ENCODE results near the gene TRAPPC10.

Gene TRAPPC10, protein sequence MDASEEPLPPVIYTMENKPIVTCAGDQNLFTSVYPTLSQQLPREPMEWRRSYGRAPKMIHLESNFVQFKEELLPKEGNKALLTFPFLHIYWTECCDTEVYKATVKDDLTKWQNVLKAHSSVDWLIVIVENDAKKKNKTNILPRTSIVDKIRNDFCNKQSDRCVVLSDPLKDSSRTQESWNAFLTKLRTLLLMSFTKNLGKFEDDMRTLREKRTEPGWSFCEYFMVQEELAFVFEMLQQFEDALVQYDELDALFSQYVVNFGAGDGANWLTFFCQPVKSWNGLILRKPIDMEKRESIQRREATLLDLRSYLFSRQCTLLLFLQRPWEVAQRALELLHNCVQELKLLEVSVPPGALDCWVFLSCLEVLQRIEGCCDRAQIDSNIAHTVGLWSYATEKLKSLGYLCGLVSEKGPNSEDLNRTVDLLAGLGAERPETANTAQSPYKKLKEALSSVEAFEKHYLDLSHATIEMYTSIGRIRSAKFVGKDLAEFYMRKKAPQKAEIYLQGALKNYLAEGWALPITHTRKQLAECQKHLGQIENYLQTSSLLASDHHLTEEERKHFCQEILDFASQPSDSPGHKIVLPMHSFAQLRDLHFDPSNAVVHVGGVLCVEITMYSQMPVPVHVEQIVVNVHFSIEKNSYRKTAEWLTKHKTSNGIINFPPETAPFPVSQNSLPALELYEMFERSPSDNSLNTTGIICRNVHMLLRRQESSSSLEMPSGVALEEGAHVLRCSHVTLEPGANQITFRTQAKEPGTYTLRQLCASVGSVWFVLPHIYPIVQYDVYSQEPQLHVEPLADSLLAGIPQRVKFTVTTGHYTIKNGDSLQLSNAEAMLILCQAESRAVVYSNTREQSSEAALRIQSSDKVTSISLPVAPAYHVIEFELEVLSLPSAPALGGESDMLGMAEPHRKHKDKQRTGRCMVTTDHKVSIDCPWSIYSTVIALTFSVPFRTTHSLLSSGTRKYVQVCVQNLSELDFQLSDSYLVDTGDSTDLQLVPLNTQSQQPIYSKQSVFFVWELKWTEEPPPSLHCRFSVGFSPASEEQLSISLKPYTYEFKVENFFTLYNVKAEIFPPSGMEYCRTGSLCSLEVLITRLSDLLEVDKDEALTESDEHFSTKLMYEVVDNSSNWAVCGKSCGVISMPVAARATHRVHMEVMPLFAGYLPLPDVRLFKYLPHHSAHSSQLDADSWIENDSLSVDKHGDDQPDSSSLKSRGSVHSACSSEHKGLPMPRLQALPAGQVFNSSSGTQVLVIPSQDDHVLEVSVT

DNA sequence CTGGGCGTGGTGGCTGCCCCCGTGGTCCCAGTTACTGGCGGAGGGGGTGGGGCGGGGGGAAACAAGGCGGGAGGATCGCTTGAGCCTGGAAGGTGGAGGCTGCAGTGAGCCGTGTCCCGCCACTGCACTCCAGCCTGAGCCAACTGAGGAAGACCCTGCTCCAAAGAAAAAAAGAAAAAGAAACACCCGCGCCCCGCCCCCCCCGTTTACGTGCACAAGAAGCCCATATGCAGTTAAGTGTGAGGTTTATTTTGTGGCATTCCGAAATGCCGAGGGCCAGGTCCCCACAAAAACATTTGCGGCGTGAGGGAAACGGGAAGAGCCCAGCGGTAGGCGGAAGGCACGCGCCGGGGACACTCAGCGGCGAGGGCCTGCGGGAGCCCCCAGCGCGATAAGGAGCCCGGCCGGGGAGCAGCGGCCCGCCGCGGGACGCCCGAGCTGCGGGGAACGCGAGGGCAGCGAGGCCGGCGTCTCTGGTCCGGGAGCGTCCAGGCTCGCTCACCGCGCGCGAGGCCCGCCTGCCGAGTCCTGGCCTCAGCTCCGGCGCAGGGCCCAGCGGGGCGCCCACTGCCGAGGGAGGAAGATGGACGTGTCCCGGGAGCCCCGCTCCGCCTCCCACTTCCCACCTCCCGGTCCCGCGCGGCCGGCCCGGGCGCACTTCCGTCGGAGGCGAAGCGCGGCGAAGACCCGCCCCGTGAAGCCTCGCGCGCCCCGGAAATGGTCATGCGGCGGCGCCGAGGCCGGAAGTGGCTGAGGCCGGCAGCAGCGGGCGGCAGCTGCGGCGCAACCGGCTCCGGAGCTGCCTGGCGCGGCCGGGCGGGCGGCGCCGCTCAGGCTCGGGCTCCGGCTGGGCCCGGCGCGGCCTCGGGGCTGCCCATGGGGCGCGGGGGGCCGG lies at the start of gene TRAPPC10:
Gene TRAPPC10 (plus strand): TSS at position 731 of the 895 bp plus-strand sequence. CDS start 185 bp downstream, outside the sequence.
- DNase-seq (ENCODE audit: low read depth in 2 of 2), result peak; percentile 39 to 75

DNA sequence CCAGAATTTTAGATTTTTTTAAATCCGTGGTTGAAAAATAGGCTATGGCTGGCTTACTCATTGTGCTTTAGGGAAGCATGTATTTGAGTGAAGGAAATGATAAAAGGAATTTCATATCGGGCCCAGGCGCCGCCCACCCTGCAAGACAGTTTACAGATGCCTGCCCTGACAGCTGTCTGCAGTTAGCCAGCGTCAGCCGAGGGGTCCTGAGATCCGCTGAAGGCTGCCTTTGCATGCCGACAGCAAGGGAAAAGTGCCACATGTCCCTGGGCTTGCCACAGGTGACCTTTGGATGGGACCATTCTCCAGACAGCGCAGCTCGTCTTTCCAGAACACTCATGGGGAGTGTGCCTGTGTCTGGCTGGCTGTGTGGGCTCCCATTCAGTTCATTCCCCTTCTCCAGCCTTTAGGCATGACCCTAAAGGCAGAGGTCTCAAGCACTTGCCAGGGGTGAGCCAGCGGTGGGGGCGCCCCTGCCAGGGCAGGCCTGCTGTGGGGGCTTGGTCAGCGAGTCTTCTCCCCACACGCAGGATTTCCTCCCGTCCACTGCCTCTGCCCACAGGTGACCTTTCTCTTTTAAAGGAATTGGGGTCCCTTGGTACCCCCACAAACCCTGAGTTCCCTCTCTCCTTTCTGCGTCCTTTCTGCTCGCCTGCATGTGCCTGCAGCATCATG lies 46.1 kb upstream of the TRAPPC10 start:
- no peak for DNase-seq (ENCODE audit: low read depth in 2 of 2)

DNA sequence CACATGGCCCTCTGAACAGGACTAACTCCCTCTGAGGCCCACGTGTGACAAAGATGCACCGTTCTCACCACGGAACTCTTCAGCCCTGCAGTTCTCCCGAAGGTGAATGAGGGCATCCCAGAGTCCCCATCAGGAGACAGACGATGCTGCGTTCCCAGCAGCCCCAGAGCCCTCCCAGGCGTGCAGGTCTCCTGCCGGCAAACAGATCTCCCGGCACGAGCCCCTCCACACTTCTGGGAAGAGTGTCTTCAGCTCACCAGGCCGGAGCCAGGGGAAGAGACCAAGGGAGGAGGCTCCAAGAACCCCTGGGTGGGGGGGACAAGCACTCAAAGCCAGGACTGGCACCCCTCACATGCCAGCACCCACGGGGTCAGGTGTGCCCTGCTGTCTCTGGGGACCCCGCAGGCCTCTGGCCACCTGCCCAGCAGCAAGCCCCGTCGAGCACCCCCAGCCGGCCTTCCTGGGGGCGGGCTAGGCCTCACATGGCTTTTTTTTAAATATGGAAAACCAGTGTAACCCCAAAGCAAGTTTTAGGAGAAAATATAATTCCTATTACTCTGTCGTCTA lies 45.1 kb upstream of the TRAPPC10 start:
- DNase-seq (ENCODE audit: low read depth in 2 of 2), result no peak

DNA sequence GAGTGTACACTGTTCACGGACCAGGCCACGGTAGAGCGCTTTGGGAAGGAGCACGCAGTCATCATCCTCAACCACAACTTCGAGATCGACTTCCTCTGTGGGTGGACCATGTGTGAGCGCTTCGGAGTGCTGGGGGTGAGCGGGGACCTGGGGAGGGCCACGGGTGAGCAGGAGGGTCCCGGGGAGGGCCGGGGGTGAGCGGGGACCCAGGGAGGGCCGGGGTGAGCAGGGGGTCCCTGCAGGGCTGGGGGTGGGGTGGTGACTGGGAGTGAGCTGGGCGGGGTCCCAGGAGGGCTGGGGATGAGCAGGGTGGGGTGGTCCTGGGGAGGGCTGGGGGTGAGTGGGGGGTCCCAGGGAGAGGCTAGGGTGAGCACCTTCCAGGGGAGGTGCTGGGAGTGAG lies 44.1 kb upstream of the TRAPPC10 start:
- no peak for DNase-seq (ENCODE audit: low read depth in 2 of 2)

DNA sequence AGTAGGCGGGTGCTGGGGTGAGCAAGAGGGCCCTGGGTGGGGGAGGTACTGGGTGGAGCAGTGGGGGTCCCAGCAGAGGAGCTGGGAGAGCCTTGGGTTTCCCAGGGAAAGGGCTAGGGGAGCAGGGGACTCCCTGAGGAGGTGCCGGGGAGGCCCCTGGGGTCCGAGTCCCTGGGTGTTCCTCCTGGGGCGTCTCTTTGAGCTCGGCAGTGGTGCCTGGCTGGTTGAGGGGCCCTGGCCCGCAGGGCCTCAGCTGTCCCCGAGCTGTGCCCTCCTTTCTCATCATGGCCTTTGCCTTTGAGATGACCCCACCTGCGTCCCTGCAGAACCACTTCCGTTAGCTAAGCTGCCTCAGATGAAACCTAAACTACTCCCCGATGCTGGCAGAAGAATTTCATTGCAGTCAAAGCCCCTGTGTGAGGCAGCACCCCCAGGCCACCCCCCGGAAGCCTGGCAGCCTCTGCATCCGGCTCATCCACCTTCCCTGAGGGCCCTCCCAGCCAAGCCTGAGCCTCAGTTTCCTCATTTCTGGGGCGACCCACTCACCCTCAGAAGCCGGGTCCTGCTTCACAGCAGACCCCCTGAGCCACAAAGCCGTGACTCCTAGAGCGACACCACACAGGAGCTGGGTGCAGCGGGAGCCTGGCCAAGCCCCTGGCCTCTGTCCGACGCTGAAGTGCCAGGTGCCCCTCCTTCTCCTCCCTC lies 43.5 kb upstream of the TRAPPC10 start:
- DNase-seq (ENCODE audit: low read depth in 2 of 2), result no peak

DNA sequence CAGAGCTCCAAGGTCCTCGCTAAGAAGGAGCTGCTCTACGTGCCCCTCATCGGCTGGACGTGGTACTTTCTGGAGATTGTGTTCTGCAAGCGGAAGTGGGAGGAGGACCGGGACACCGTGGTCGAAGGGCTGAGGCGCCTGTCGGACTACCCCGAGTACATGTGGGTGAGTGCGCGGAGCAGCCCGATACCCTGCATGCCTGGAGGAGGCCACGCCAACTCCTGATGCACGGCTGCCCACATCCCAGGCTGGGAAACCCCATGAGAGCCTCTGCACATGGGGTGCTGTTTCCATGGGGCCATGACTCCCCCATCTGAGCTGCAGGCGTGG lies 43.0 kb upstream of the TRAPPC10 start:
- DNase-seq (ENCODE audit: low read depth in 2 of 2), result no peak

DNA sequence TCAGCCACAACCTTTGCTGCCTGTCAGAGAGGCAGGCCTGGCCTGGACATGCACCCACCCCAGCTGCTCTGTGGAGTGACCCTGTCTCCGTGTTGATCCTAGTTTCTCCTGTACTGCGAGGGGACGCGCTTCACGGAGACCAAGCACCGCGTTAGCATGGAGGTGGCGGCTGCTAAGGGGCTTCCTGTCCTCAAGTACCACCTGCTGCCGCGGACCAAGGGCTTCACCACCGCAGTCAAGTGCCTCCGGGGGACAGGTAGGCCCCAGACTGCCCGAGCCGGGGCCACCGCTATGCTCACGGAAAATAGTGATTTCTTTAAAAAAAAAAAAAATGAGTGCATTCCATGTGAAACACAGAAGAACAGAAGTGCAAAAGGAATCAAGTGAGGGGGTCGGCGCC lies 41.6 kb upstream of the TRAPPC10 start:
- DNase-seq (ENCODE audit: low read depth in 2 of 2), result no peak

DNA sequence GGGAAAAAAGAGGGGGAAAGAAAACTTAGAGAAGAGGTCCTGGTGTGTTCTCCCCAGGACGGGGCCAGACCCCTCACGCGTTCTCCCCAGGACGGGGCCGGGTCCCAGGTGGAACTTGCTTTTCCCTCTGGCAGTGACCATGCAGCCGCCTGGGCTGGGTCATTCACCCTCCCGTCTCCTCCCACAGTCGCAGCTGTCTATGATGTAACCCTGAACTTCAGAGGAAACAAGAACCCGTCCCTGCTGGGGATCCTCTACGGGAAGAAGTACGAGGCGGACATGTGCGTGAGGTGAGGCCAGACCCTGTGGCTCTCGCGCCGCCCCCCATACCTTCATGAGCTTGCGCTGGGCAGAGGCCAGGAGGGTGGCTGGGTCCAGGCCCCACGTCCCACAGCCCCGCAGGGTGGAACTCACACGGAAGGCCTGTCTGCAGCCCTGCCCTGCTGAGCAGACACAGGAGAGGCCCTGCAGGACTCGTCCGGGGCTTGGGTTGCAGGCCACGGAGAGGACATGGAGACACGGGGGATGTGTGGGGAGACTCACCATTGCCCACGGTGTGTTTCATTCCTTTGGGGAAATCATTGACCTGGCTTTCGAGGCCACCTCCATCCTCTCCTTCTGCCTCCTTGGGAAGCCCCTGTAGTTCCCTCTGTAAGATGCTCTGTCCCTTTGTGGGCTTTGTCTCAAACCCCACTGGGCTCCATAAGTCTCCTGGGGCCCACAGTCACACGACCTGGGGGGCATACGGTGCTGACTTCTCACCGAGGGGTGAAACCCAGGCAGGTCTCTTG lies 40.7 kb upstream of the TRAPPC10 start:
- DNase-seq (ENCODE audit: low read depth in 2 of 2), result no peak

DNA sequence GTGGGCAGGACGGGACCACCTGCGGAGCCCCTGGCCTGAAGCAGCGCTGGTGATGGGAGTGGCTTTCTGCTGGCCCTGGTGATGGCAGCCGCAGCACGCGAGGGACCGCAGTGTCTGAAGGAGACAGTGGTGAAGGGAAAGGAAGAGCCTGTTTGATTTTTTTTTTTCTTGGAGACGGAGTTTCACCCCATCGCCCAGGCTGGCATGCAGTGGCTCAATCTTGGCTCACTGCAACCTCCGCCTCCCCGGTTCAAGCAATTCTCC lies 40.2 kb upstream of the TRAPPC10 start:
- DNase-seq (ENCODE audit: low read depth in 2 of 2), result no peak

DNA sequence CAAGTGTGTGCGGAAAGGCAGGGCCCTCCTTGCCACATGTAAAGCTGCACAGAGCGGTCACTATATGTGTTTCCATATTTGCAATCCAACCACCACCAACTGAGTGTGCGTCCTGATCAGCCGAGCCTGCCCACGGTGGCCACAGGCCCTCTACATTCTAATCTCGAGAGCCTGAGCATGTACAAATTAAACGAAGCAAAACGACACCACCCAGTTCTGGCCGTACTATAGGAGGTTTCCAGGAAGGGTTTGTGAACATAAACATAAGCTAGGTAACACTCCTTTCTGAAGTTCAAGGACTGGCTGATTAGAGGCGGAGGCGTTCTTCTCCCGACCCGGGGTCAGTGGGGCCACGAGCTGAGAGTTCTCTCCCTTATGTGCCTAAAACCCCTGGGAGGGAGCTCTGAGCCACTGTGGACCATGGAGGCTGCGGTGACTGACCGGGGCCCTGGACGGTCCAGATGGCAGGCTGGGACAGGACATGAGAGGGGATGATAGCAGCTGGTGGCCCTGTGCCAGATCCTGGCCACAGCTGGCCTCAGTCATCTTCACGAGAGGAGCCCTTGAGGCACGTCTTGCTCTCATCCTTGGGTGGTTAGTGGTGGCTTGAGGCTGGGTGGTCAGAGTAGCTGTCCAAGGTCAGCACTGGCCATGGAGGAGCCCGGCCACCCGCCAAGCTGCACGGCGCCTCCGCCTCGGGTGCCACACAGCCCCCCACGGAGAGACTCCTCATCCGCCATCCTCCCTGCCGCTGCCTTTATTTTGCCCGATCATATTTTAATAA lies 39.1 kb upstream of the TRAPPC10 start:
- DNase-seq (ENCODE audit: low read depth in 2 of 2), result no peak

DNA sequence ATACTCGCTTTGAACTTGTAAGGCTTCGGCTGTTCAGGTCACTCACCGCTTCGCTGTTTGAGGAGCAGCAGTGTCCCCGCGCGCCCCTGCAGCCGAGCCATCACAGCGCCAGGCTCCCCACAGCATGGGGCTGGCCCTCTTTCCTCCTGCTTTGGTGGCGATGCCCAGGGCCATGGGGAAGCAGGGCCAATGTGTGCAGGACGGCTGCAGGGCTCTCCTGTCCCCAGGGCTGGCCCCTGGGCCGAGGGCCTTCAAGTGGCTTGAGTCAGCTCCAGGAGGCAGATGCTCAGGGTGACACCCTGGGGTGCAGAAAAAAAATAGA lies 38.5 kb upstream of the TRAPPC10 start:
- no peak for DNase-seq (ENCODE audit: low read depth in 2 of 2)

DNA sequence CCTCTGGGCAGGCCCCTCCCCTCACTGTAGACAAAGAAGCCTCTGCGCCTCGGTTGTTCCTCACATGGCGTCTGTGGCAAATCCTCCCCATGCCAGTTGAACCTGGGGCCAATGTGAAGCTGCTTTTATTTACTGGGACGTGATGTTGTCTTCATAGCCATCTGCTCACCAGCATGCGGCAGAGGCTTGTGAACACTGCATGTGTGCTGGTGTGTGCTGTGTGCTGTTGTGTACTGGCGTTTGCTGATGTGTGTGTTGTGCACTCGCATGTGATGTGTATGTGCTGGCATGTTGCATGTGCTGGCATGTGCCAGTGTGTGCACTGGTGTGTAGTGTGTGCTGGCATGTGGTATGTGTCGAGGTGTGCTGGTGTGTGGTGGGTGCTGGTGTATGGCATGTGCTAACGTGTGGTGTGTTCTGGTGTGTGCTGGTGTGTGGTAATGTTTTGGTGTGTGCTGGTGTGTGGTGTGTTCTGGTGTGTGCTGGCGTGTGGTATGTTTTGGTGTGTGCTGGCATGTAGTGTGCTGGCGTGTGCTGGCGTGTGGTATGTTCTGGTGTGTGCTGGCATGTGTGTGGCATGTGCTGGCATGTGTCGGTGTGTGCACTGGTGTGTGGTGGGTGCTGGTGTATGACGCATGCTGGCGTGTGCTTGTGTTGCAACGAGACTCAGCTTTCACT lies 37.2 kb upstream of the TRAPPC10 start:
- no peak for DNase-seq (ENCODE audit: low read depth in 2 of 2)

DNA sequence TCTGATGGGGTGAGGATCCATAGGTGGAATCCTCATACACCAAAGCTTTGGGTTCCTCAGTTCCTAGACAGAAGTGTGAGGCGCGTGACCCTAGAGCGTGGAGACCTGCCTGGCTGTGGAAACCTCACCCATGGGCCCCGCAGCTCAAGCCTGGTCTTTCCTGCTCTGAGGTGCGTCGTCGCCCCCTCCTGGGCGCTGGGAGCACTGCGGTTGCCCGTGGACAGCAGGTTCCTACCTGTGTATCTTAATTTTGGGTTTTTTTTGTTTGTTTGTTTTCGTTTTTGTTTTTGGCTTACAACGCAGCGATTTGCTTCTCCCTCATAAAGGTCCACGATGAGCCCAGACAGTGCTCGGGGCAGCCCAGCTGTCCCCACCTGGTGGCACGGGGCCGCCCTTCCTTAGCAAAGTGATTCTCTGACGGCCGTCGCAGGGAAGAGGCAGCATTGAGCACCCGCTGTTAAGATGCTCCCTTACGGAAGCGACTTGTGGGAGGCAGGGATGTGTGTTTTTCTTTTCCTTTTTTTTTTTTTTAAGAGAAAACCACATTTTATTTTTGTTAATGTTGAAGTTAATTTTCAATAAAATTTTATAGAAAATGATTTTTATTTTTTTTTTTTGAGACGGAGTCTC lies 36.5 kb upstream of the TRAPPC10 start:
- DNase-seq (ENCODE audit: low read depth in 2 of 2), result peak; percentile 62 to 67

DNA sequence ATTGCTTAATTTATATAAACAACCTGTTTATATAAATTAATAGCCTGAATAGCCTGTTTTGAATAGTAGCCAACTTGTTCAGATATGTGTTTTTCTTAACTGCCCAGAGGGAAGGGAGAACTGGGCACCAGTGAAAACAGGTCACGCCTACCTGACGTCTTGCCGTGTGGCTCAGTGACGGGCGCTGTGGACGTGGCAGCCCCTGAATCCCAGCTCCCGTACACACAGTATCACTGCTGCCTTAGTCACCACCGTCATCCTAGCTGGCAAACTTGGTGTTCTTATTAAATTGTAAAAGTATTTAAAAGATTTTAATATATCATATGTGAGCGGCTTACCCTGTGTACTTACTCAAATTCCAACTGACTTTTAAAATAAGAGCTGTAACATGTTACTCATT lies 35.4 kb upstream of the TRAPPC10 start:
- DNase-seq (ENCODE audit: low read depth in 2 of 2), result no peak

DNA sequence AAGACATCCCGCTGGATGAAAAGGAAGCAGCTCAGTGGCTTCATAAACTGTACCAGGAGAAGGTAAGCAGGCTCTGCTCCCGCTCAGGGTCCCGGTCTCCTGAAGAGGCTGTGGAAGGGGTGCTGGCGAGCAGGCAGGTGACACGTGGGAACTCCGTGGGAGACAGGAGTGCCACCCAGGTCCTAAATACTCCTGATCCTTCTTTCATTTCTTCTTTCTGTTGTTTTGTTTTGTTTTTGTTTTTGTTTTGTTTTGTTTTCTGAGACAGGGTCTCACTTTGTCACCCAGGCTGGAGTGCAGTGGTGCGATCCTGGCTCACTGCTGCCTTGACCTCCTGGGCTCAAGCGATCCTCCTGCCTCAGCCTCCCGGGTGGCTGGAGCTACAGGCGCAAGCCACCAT lies 34.0 kb upstream of the TRAPPC10 start:
- DNase-seq (ENCODE audit: low read depth in 2 of 2), result no peak

DNA sequence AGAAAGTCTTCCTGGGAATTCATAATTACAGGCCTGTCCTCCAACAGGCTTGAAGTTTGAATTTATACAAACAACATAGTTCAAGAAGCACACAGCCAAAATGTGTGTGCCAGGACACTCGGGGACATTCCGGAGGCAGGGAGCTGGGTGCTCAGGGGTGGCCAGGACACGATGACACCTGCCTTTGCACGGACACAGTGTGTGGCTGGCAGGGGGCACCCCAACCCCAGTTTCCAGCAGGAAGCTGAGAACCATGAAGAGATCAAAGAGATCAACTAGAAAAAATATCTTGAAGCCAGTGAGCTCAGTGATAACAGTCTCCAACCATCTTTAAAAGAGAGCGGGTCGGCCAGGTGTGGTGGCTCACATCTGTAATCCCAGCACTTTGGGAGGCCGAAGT lies 32.5 kb upstream of the TRAPPC10 start:
- DNase-seq (ENCODE audit: low read depth in 2 of 2), result no peak

DNA sequence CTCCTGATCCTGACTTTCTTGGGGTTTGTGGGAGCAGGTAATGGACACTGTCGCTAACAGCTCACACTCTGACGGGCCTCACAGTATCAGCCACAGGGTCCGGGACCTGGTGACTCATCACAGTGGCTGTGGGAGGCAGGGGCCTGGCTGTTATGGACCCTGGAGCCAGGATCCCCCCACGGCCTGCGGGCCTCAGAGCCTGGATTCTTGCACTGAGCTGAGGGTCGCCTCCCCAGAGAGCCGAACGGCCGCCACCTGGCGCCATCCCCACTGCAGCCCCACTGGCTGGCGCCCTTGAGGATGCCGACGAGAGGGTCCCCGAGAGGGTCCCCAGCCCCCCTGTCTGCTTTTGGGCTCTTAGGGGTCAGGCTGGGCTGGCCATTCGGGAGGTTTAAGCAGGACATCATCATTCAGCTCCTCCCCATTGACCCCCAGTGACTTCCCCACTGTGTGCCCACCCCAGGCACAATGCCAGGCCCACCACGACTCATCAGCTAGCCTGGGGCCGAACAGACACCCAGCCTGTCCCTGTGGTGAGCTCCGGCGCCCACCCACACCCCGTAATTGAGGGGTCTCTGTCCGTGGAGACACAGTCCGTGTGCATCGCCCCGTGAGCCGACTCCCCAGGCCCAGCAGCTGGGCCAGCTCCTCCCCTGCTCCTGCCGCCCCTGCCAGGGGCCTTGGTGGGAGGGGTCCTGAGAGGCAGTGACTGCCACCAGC lies 30.8 kb upstream of the TRAPPC10 start:
- no peak for DNase-seq (ENCODE audit: low read depth in 2 of 2)
